ENCODE measurements around the gene KIAA1671.

KIAA1671 gene

GRCh38 chr22:25114369-25115362, 162.2 kb downstream of the KIAA1671 start:
- DNase-seq: no peak
- in situ Hi-C loops (cut with MboI; ENCODE audit: low pct_unique_long_range_greater_than_20kb, low sequenced_read_pairs): no loop called here

- no peak for DNase-seq
- in situ Hi-C loops (cut with MboI; ENCODE audit: low pct_unique_long_range_greater_than_20kb, low sequenced_read_pairs): no loop called here
These were observed 167.1 kb downstream of the KIAA1671 start for GRCh38 chr22:25119609-25120008.

GRCh38 chr22:25120093-25120561, 167.6 kb downstream of the KIAA1671 start:
- in situ Hi-C loops (cut with MboI; ENCODE audit: low pct_unique_long_range_greater_than_20kb, low sequenced_read_pairs): no loop called here

GRCh38 chr22:25120761-25121212, 168.3 kb downstream of the KIAA1671 start:
- in situ Hi-C loops (cut with MboI; ENCODE audit: low pct_unique_long_range_greater_than_20kb, low sequenced_read_pairs): no loop called here
- no peak for DNase-seq

More at GRCh38 chr22:25120093-25120561, 167.6 kb downstream of the KIAA1671 start:
- DNase-seq: no peak

- DNase-seq: no peak
- in situ Hi-C loops (cut with MboI; ENCODE audit: low pct_unique_long_range_greater_than_20kb, low sequenced_read_pairs): no loop called here
These were observed 169.7 kb downstream of the KIAA1671 start for GRCh38 chr22:25122136-25122764.

- in situ Hi-C loops (cut with MboI; ENCODE audit: low pct_unique_long_range_greater_than_20kb, low sequenced_read_pairs): no loop called here
- no peak for DNase-seq
These were observed 171.2 kb downstream of the KIAA1671 start for GRCh38 chr22:25123677-25124076.

GRCh38 chr22:25125693-25126357, 173.3 kb downstream of the KIAA1671 start:
- in situ Hi-C loops (cut with MboI; ENCODE audit: low pct_unique_long_range_greater_than_20kb, low sequenced_read_pairs): no loop called here
- DNase-seq: no peak

GRCh38 chr22:25126510-25126909, 174.0 kb downstream of the KIAA1671 start:
- in situ Hi-C loops (cut with MboI; ENCODE audit: low pct_unique_long_range_greater_than_20kb, low sequenced_read_pairs): no loop called here
- DNase-seq: no peak

GRCh38 chr22:25127318-25127717, 174.8 kb downstream of the KIAA1671 start:
- DNase-seq: no peak
- in situ Hi-C loops (cut with MboI; ENCODE audit: low pct_unique_long_range_greater_than_20kb, low sequenced_read_pairs): no loop called here

GRCh38 chr22:25130462-25130861, 177.9 kb downstream of the KIAA1671 start:
- DNase-seq: no peak
- in situ Hi-C loops (cut with MboI; ENCODE audit: low pct_unique_long_range_greater_than_20kb, low sequenced_read_pairs): no loop called here

- DNase-seq: no peak
- in situ Hi-C loops (cut with MboI; ENCODE audit: low pct_unique_long_range_greater_than_20kb, low sequenced_read_pairs): no loop called here
These were observed 178.8 kb downstream of the KIAA1671 start for GRCh38 chr22:25131198-25131887.

- in situ Hi-C loops (cut with MboI; ENCODE audit: low pct_unique_long_range_greater_than_20kb, low sequenced_read_pairs): no loop called here
- DNase-seq: no peak
These were observed 181.5 kb downstream of the KIAA1671 start for GRCh38 chr22:25134028-25134427.

GRCh38 chr22:25134451-25134850, 181.9 kb downstream of the KIAA1671 start:
- DNase-seq: no peak
- in situ Hi-C loops (cut with MboI; ENCODE audit: low pct_unique_long_range_greater_than_20kb, low sequenced_read_pairs): no loop called here

- in situ Hi-C loops (cut with MboI; ENCODE audit: low pct_unique_long_range_greater_than_20kb, low sequenced_read_pairs): no loop called here
- no peak for DNase-seq
These were observed 184.5 kb downstream of the KIAA1671 start for GRCh38 chr22:25136953-25137576.

- DNase-seq: no peak
- in situ Hi-C loops (cut with MboI; ENCODE audit: low pct_unique_long_range_greater_than_20kb, low sequenced_read_pairs): no loop called here
These were observed 185.3 kb downstream of the KIAA1671 start for GRCh38 chr22:25137577-25138525.

- no peak for DNase-seq
- in situ Hi-C loops (cut with MboI; ENCODE audit: low pct_unique_long_range_greater_than_20kb, low sequenced_read_pairs): no loop called here
These were observed 186.5 kb downstream of the KIAA1671 start for GRCh38 chr22:25139062-25139461.

GRCh38 chr22:25142102-25142501, 189.6 kb downstream of the KIAA1671 start:
- in situ Hi-C loops (cut with MboI; ENCODE audit: low pct_unique_long_range_greater_than_20kb, low sequenced_read_pairs): no loop called here
- no peak for DNase-seq
